ENCODE results near the gene CFL1.

Gene CFL1

DNA sequence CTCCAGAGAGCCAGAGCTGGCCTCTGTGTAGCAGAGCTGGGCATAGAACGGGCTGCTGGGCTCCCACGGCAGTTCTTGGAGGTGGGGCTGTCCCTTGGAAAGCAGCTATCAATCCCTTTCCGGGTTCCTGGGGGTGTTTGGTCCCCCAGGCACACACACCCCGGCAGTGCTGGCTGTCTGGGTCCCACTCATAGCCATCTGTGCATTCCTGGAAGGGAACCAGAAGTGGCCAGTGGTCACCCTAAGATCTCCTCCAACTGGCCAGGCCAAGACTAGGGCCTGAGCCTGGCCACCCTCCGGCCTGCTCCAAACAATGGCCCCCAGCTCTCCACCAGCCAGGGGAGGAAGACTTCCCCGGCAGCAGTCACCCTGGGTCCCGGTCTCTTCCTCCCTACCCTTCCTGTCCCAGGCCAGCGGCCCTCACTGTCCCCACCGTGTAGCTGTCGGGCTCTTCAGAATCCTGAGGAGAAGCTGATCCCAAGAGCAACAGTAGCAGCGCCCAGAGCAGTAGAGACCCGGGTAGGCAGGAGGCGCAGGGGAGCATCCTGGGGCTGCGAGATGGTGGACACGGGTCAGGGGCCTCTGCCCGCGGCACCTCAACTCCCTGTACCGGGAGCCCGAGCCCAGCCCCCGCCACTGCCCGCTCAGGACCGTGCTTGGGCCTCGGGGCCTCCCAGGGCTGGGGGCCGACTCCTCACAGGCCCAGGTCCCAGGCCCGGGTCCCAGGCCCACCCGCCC, 14.0 kb upstream of the CFL1 start:
- no peak overlapping the region for H3K9ac ChIP-seq (ENCODE audit: low read depth, low read length, poor library complexity, severe bottlenecking)
- no peaks in the 10 kb centered on the region for H3F3A ChIP-seq (ENCODE audit: low read depth)
- TF ChIP-seq EZH2phosphoT487 (IDR thresholded peaks at IDR 0.05; ENCODE audit: borderline replicate concordance) = no peak
- TF ChIP-seq, protein P1, sequence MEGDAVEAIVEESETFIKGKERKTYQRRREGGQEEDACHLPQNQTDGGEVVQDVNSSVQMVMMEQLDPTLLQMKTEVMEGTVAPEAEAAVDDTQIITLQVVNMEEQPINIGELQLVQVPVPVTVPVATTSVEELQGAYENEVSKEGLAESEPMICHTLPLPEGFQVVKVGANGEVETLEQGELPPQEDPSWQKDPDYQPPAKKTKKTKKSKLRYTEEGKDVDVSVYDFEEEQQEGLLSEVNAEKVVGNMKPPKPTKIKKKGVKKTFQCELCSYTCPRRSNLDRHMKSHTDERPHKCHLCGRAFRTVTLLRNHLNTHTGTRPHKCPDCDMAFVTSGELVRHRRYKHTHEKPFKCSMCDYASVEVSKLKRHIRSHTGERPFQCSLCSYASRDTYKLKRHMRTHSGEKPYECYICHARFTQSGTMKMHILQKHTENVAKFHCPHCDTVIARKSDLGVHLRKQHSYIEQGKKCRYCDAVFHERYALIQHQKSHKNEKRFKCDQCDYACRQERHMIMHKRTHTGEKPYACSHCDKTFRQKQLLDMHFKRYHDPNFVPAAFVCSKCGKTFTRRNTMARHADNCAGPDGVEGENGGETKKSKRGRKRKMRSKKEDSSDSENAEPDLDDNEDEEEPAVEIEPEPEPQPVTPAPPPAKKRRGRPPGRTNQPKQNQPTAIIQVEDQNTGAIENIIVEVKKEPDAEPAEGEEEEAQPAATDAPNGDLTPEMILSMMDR (conservative IDR thresholded peaks at IDR 0.05; ENCODE audit: low read length) = no peak
- peaks cover 34% of the 10 kb centered on the region for H3K4me1 ChIP-seq (ENCODE audit: insufficient read depth, low read length, poor library complexity, severe bottlenecking)
- no peaks in the 10 kb centered on the region for H3K9me2 ChIP-seq (replicated peaks; ENCODE audit: low read depth, low read length)
- H3K36me3 ChIP-seq (ENCODE audit: insufficient read depth, low read length) = no peaks in the 10 kb centered on the region; the same call in 1 of the 2 replicates
- H3K4me3 ChIP-seq (ENCODE audit: low read length, poor library complexity, severe bottlenecking) = no peak overlapping the region
- no peak overlapping the region for H2AFZ ChIP-seq (ENCODE audit: low read length)
- H3K27me3 ChIP-seq (ENCODE audit: insufficient read depth, low read length, poor library complexity, severe bottlenecking) = no peaks in the 10 kb centered on the region
- H3K79me2 ChIP-seq (ENCODE audit: insufficient read depth, low read length) = no peaks in the 10 kb centered on the region
- H3K9me3 ChIP-seq (ENCODE audit: insufficient read depth, low read depth, low read length) = no peaks in the 10 kb centered on the region
- peaks cover 4% of the 10 kb centered on the region for H4K20me1 ChIP-seq (ENCODE audit: insufficient read depth, low read length, poor library complexity, severe bottlenecking)
- H3K4me2 ChIP-seq (ENCODE audit: low read depth, low read length, poor library complexity, severe bottlenecking) = no peak overlapping the region

DNA sequence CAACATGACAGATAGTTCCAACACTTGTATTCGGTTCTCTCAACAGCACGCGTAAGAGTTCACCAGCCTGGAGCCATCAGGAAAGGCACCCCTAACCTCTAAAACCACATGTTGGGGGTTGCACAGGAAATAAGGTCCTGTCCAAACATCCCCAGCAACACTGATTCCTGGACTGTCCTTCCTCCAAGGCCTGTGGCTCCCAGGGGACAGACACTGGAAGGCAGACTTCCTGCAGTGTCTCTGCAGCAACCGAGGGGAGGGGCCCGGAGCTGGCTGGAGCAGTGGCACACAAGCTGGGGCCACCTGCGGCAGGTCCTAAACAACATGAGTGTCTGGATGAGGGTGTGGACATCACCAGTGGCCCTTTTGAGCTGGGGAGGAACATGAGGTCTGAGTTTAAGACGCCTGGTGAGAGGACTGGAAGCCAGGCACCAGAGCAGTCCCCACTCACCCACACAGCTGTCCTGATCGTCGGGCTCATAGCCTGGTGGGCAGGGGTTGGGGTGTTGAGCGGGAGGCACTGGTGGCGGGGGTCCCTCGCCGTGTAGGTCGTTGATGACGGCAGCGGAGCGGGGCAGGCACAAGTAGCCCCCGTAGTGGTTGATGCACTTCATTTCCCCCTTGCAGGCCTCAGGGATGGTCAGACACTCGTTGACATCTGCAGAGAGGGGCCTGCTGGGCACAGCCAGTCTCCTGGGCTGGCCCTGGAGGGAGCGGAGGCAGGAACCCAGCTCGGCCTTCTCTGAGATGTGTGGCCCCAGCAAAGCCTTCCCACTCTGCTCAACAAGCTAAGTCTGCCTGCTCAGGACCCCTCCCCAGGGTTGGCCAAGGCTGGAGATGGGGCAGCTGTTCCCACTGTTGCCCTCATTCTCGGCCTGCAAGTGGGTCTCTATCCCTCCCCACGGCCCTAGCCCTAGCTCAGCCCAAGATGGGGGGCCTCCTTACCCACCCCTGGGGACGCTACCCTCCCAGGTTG, 13.0 kb upstream of the CFL1 start:
- Histone ChIP-seq H4K20me1 (ENCODE audit: insufficient read depth, low read length, poor library complexity, severe bottlenecking) (peaks cover 4% of the 10 kb centered on the region), H3K9me3 (ENCODE audit: insufficient read depth, low read depth, low read length) (no peaks in the 10 kb centered on the region), H3K27me3 (ENCODE audit: insufficient read depth, low read length, poor library complexity, severe bottlenecking) (no peaks in the 10 kb centered on the region), H3K4me1 (ENCODE audit: insufficient read depth, low read length, poor library complexity, severe bottlenecking) (peaks cover 34% of the 10 kb centered on the region), H2AFZ (ENCODE audit: low read length) (no peak overlapping the region), H3K9me2 (replicated peaks; ENCODE audit: low read depth, low read length) (no peaks in the 10 kb centered on the region), H3K79me2 (ENCODE audit: insufficient read depth, low read length) (no peaks in the 10 kb centered on the region), H3K4me3 (ENCODE audit: low read length, poor library complexity, severe bottlenecking) (peak overlapping the region; percentile 21), H3F3A (ENCODE audit: low read depth) (no peaks in the 10 kb centered on the region), H3K9ac (ENCODE audit: low read depth, low read length, poor library complexity, severe bottlenecking) (peak overlapping the region; percentile 0), H3K36me3 (ENCODE audit: insufficient read depth, low read length) (no peaks in the 10 kb centered on the region; the same call in 1 of the 2 replicates), H3K4me2 (ENCODE audit: low read depth, low read length, poor library complexity, severe bottlenecking) (peak overlapping the region; percentile 41)
- TF ChIP-seq EZH2phosphoT487 (IDR thresholded peaks at IDR 0.05; ENCODE audit: borderline replicate concordance) = no peak
- TF ChIP-seq, protein P1 (conservative IDR thresholded peaks at IDR 0.05; ENCODE audit: low read length) = no peak

DNA sequence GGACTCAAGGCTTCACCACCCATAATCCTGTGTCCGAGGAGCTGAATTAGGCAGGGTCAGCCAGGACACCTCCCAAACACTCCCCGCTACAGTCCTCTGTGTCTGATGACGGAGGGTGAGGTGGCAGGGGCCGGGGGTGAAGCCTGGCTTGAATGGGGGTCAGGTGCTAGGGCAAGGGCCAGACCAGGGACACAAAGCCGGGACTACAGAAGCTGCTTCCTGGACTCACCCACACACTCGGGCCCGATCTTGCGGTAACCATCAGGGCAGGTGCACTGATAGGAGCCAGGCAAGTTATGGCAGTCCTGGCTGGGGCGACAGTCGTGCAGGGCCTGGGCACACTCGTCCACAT, 12.3 kb upstream of the CFL1 start:
- no peak for TF ChIP-seq EZH2phosphoT487 (IDR thresholded peaks at IDR 0.05; ENCODE audit: borderline replicate concordance)
- Histone ChIP-seq H3K79me2 (ENCODE audit: insufficient read depth, low read length) (peaks cover 2% of the 10 kb centered on the region; the same call in 1 of the 2 replicates), H3K4me2 (ENCODE audit: low read depth, low read length, poor library complexity, severe bottlenecking) (peak overlapping the region; percentile 41), H3K9me2 (replicated peaks; ENCODE audit: low read depth, low read length) (no peaks in the 10 kb centered on the region), H4K20me1 (ENCODE audit: insufficient read depth, low read length, poor library complexity, severe bottlenecking) (peaks cover 4% of the 10 kb centered on the region), H3F3A (ENCODE audit: low read depth) (no peaks in the 10 kb centered on the region), H3K27me3 (ENCODE audit: insufficient read depth, low read length, poor library complexity, severe bottlenecking) (no peaks in the 10 kb centered on the region), H3K9ac (ENCODE audit: low read depth, low read length, poor library complexity, severe bottlenecking) (peak overlapping the region; percentile 0), H3K4me1 (ENCODE audit: insufficient read depth, low read length, poor library complexity, severe bottlenecking) (peaks cover 34% of the 10 kb centered on the region), H3K4me3 (ENCODE audit: low read length, poor library complexity, severe bottlenecking) (peak overlapping the region; percentile 21), H2AFZ (ENCODE audit: low read length) (no peak overlapping the region), H3K9me3 (ENCODE audit: insufficient read depth, low read depth, low read length) (no peaks in the 10 kb centered on the region), H3K36me3 (ENCODE audit: insufficient read depth, low read length) (peaks cover 3% of the 10 kb centered on the region; the same call in 1 of the 2 replicates)
